ENCODE measurements around the gene SKIDA1.

- TF ChIP-seq CTCF (IDR thresholded peaks at IDR 0.05) (no peak), POLR2A (IDR thresholded peaks at IDR 0.05) (no peak)
Measured at GRCh38 chr10:21473135-21473534, 52.3 kb downstream of the SKIDA1 start.

Measured in breast epithelium (tissue), 3 donors.